ENCODE measurements around the gene EXOC6B.

GRCh38 chr2:72834596-72834995 lies 8.8 kb upstream of the EXOC6B start:
- TF ChIP-seq EZH2 (IDR thresholded peaks at IDR 0.05) (no peak), POLR2AphosphoS5 (IDR thresholded peaks at IDR 0.05; ENCODE audit: borderline replicate concordance, low read depth, low read length) (no peak), FOXP2 (optimal IDR thresholded peaks at IDR 0.05; ENCODE audit: control extremely low read depth, extremely low read length, insufficient read depth) (no peak)

Measured in SK-N-MC (cell line).